ENCODE measurements around the gene CLEC11A. TPM values are rescaled to one million over a fixed set of nuclear protein-coding genes. Genes with fewer than 3 reads are reported as not detected.

Gene CLEC11A
- total RNA-seq, 1 donor from 2014 or later: 6.0 TPM

DNA sequence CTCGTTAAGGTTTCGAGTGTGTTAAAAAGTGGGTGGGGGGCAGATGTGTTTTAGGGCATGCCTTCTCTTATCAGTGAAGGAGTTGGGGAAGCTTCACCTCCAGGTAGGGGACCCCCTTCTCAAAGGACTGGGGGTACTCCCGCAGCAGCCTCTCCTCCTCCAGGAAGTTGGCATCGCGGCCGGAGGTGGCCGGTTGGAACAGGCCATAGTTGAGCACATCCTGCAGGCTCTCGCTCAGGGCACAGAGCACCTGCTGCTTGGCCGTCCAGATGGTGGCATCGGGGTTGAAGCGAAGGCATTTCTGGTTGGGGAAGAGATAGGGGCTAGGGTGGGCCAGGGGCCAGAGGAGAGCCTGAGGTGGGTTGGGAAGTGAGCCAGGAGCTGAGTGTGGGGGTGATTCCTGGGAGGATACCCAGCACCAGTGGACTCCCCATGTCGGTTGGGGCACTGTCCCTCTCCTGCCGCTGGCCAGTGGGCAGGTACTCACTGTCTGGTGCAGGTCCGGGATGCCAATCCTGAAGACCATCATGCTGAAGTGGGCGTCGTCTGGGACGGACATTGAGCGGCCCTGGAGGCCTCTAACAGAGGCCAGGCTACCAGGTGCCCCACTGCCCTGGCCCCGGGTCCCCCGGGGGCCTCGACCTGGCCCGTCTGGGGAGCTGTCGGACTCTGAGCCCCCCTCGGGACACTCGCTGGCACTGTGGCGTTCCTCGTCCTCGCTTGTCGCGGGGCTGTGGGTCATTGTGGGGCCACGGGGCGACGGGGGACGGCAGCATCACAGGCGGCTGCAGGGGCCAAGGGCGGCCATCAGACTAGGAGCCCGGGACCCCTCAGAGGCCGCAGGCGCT lies 6.8 kb upstream of the CLEC11A start:
- Mint-ChIP-seq H3K36me3 (ENCODE audit: unreplicated experiment) (no peaks in the 10 kb centered on the region), H3K4me3 (ENCODE audit: unreplicated experiment) (no peak overlapping the region), H3K27ac (ENCODE audit: unreplicated experiment) (no peak overlapping the region), H3K4me1 (ENCODE audit: unreplicated experiment) (peaks cover 7% of the 10 kb centered on the region), H3K27me3 (ENCODE audit: unreplicated experiment) (peaks cover 14% of the 10 kb centered on the region), H3K9me3 (ENCODE audit: unreplicated experiment) (no peaks in the 10 kb centered on the region)
- TF ChIP-seq, protein P1, sequence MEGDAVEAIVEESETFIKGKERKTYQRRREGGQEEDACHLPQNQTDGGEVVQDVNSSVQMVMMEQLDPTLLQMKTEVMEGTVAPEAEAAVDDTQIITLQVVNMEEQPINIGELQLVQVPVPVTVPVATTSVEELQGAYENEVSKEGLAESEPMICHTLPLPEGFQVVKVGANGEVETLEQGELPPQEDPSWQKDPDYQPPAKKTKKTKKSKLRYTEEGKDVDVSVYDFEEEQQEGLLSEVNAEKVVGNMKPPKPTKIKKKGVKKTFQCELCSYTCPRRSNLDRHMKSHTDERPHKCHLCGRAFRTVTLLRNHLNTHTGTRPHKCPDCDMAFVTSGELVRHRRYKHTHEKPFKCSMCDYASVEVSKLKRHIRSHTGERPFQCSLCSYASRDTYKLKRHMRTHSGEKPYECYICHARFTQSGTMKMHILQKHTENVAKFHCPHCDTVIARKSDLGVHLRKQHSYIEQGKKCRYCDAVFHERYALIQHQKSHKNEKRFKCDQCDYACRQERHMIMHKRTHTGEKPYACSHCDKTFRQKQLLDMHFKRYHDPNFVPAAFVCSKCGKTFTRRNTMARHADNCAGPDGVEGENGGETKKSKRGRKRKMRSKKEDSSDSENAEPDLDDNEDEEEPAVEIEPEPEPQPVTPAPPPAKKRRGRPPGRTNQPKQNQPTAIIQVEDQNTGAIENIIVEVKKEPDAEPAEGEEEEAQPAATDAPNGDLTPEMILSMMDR (IDR thresholded peaks at IDR 0.05): no peak
- no peak for DNase-seq (ENCODE audit: extremely low spot score, unreplicated experiment)

DNA sequence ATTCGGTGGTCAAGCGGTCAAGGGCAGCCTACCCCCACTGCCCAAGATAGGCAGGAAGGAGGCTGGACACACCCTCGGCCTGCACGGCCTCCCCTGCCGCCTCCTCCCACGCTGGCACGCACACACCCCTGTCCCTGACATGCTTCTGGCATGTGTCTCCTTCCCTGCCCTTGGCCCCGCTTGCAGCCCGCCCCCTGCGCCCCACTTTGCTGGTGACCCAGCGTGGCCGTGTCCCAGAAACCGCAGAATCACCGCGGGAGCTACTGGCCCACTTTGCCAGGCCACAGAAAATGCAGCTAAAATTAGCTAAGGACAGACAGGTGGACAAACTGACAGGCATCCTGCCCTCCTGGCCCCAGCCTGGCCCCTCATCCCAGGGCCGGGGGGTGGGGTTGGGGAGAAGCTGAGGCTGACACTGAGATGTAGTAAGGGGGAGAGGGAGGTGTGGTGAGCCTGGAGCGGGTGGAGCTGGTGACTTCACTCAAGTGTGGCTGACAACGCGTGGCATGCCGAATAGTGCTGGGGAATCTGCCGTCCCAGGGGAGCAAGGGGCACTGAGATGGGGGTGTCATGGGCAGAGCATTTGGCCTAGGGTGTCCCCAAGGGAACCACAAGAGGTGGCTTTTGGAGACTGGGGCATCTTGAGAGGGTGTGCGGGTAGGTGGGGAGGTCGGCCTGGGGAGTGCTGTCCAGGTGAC lies 6.0 kb upstream of the CLEC11A start:
- no peak overlapping the region for H3K27ac Mint-ChIP-seq (ENCODE audit: unreplicated experiment)
- peaks cover 14% of the 10 kb centered on the region for H3K27me3 Mint-ChIP-seq (ENCODE audit: unreplicated experiment)
- H3K4me3 Mint-ChIP-seq (ENCODE audit: unreplicated experiment): no peak overlapping the region

DNA sequence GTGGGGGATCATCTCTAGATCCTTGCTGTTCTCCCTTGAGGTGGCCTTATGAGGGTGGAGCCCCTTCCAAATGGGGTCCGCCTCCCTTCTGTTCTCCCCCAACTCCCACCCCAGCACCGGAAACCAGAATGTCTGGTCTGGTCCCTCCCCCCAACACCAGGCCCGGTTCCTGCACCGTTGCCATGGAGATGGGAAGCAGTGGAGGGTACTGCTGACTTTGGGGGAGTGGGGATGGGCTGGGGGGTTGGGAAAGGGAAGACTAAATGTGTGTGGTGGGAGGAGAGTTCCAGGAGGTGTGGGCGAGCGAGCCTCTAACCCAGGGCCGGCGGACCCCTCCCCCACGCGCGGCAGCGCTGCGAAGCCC lies 5.3 kb upstream of the CLEC11A start:
- Mint-ChIP-seq H3K27ac (ENCODE audit: unreplicated experiment) (no peak overlapping the region), H3K4me3 (ENCODE audit: unreplicated experiment) (no peak overlapping the region), H3K9me3 (ENCODE audit: unreplicated experiment) (no peaks in the 10 kb centered on the region), H3K4me1 (ENCODE audit: unreplicated experiment) (peaks cover 7% of the 10 kb centered on the region), H3K36me3 (ENCODE audit: unreplicated experiment) (no peaks in the 10 kb centered on the region), H3K27me3 (ENCODE audit: unreplicated experiment) (peaks cover 16% of the 10 kb centered on the region)
- no peak for DNase-seq (ENCODE audit: extremely low spot score, unreplicated experiment)
- TF ChIP-seq, protein P1 (IDR thresholded peaks at IDR 0.05): no peak

More for the DNA sequence above, 6.0 kb upstream of the CLEC11A start:
- H3K36me3 Mint-ChIP-seq (ENCODE audit: unreplicated experiment): no peaks in the 10 kb centered on the region
- H3K9me3 Mint-ChIP-seq (ENCODE audit: unreplicated experiment): no peaks in the 10 kb centered on the region
- H3K4me1 Mint-ChIP-seq (ENCODE audit: unreplicated experiment): peaks cover 7% of the 10 kb centered on the region
- TF ChIP-seq, protein P1 (IDR thresholded peaks at IDR 0.05): no peak
- DNase-seq (ENCODE audit: extremely low spot score, unreplicated experiment): no peak

DNA sequence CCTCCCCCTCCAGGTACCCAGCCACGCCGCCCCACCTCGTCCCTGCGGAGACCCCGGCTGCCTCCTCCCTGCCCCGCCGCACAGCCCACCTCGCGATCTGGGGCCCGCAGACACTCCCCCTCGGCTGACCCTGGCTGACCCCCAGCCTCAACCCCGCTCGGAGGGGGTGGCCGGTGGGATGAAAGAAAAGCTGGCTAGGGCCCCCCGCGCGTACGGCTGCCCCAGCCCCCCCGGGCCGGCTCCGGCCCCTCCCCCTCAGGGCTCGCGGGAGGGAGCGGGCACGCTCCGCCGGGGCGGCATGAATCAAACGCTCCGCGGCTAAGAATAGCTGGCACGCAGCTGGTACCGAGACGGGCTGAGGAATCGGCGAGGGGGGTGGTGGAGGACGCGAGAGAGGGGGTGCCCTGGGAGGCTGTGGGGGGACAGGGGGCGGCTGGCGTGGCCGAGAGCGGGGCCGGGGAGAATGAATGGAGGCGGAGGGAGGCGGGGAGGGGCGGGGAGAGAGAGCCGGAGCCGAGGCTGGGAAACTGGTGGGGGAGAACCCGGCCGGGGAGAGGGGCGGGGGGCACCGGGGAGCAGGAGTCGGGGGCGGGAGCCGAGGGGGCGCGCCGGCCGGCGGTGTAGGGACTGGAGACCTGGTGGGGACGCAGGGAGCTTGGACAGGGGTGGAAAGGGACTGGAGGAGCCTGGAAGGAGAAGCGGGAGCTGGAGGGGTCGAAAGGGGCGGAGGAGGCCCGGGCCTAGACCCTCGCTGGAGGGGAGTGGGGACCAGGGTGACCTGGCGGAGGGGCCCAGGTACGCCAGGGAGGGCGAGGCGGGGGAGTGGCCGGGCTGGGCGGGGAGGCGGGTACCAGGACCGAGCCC lies 4.7 kb upstream of the CLEC11A start:
- DNase-seq (ENCODE audit: extremely low spot score, unreplicated experiment): no peak
- Mint-ChIP-seq H3K27me3 (ENCODE audit: unreplicated experiment) (peaks cover 19% of the 10 kb centered on the region), H3K4me1 (ENCODE audit: unreplicated experiment) (peaks cover 11% of the 10 kb centered on the region), H3K36me3 (ENCODE audit: unreplicated experiment) (no peaks in the 10 kb centered on the region), H3K4me3 (ENCODE audit: unreplicated experiment) (no peak overlapping the region), H3K27ac (ENCODE audit: unreplicated experiment) (no peak overlapping the region), H3K9me3 (ENCODE audit: unreplicated experiment) (no peaks in the 10 kb centered on the region)
- TF ChIP-seq, protein P1 (IDR thresholded peaks at IDR 0.05): no peak

Measured in osteocyte (in vitro differentiated cells).